Measurements from ENCODE around the gene DAP. TPM values are rescaled to one million over a fixed set of nuclear protein-coding genes. Genes with fewer than 3 reads are reported as not detected.

DAP gene
- total and polyA plus RNA-seq, 2 of the 13 experiments (the other 11 are each of a cell fraction or from before 2014, with no cell fraction given): 22.0 to 57.5 TPM

DNA sequence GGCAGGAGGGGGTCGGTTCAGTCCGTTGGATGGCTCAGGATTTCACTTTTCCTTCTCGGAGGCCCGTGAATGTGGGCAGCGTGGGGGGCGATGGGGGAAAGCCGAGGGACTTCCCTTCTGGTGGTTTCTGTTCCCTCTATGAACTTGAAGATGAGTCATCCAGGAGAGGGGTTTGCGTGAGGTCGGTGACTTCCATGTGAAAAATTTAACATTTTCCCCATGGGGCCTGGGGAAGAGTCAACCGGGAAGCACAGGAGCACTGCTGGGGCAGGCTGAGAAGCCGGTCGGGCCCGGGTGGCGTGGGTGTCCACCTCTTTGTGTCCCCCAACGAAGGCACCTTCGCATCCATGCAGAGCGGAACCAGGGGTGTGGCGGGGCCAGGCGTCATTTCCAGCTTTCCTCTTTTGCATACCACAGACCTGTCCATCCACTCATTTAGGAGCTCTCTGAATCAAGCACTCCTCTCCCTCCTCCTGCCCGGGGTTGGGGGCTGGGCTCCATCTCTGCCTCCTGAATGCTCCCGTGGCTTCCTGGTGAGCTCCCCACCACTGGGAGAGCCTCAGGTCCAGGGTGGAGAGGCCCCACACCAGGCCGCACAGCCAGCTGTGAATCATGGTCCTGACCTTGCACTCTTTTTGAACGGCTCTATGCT is 128.8 kb downstream of the DAP start:
- ATAC-seq (no peak), DNase-seq (ENCODE audit: low spot score) (no peak), FAIRE-seq (no peak)
- peaks cover 6% of the 10 kb centered on the region; the same call in 1 of the 2 replicates for H3K4me1 ChIP-seq (ENCODE audit: insufficient read depth, low read length)
- H3K36me3 ChIP-seq (replicated peaks in 1 of 2; ENCODE audit: control insufficient read depth in 1 of 2, insufficient read depth in 2 of 2, low read length in 2 of 2): no peaks in the 10 kb centered on the region
- no peak overlapping the region for H3K27ac ChIP-seq (ENCODE audit: extremely low read length, insufficient read depth, low read length)
- BruUV-seq (replicated peaks): no TSS peak
- no peaks in the 10 kb centered on the region for H3K9me3 ChIP-seq (ENCODE audit: low read length)
- H4K20me1 ChIP-seq (ENCODE audit: insufficient read depth, low read length): 0 out of 2 replicates have a peak, but pooled peaks cover 2% of the 10 kb centered on the region
- in situ Hi-C loops (cut with HindIII; ENCODE audit: extremely low pct_ligation_motif_present, low pct_unique_long_range_greater_than_20kb): no loop called here
- POLR2A ChIA-PET: no interaction called here
- intact Hi-C loops (cut with micrococcal nuclease; ENCODE audit: unreplicated experiment): no loop called here
- 38% methylated on average over 16 of the region's 23 CpGs for WGBS (ENCODE audit: low lambda C conversion rate)
- no peaks in the 10 kb centered on the region for H3K79me2 ChIP-seq (ENCODE audit: insufficient read depth, low read length)
- no peak overlapping the region for H2AFZ ChIP-seq (ENCODE audit: low read length)
- TF ChIP-seq ZFAT (CRISPR knock-in tag; conservative IDR thresholded peaks at IDR 0.05) (no peak), MTA3 (CRISPR knock-in tag; IDR thresholded peaks at IDR 0.05) (no peak), MIER2 (CRISPR knock-in tag; IDR thresholded peaks at IDR 0.05) (no peak), FLYWCH1 (CRISPR knock-in tag; IDR thresholded peaks at IDR 0.05) (no peak), NR2F2 (IDR thresholded peaks at IDR 0.05; ENCODE audit: borderline replicate concordance, low read depth) (no peak), ZFP37 (CRISPR knock-in tag; IDR thresholded peaks at IDR 0.05; ENCODE audit: borderline replicate concordance) (no peak), ZFX (CRISPR knock-in tag; IDR thresholded peaks at IDR 0.05; ENCODE audit: low read depth) (no peak), ZEB1 (IDR thresholded peaks at IDR 0.05; ENCODE audit: insufficient replicate concordance, low read depth) (no peak), ZFP1 (CRISPR knock-in tag; IDR thresholded peaks at IDR 0.05) (no peak), ZNF24 (IDR thresholded peaks at IDR 0.05) (no peak), ZNF333 (CRISPR knock-in tag; IDR thresholded peaks at IDR 0.05; ENCODE audit: borderline replicate concordance) (no peak), ZNF75D (CRISPR knock-in tag; IDR thresholded peaks at IDR 0.05; ENCODE audit: borderline replicate concordance) (no peak), PCBP1 (IDR thresholded peaks at IDR 0.05; ENCODE audit: borderline replicate concordance, low read depth, low read length) (no peak), GZF1 (CRISPR knock-in tag; IDR thresholded peaks at IDR 0.05) (no peak)
- TF ChIP-seq, protein P1, sequence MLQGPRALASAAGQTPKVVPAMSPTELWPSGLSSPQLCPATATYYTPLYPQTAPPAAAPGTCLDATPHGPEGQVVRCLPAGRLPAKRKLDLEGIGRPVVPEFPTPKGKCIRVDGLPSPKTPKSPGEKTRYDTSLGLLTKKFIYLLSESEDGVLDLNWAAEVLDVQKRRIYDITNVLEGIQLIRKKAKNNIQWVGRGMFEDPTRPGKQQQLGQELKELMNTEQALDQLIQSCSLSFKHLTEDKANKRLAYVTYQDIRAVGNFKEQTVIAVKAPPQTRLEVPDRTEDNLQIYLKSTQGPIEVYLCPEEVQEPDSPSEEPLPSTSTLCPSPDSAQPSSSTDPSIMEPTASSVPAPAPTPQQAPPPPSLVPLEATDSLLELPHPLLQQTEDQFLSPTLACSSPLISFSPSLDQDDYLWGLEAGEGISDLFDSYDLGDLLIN (CRISPR knock-in tag; IDR thresholded peaks at IDR 0.05; ENCODE audit: borderline replicate concordance): no peak
- TF ChIP-seq, protein P2, sequence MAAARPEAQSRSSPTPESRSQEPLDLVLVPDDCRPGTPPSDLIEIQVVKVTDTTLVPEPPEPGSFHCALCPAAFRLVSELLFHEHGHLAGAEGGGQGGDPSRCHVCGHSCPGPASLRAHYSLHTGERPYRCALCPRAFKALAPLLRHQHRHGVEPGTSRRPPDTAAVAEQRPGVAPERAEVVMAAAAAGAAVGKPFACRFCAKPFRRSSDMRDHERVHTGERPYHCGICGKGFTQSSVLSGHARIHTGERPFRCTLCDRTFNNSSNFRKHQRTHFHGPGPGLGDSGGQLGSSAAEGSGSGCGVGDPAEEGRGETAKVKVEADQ (CRISPR knock-in tag; IDR thresholded peaks at IDR 0.05; ENCODE audit: borderline replicate concordance): no peak
- TF ChIP-seq, protein P3, sequence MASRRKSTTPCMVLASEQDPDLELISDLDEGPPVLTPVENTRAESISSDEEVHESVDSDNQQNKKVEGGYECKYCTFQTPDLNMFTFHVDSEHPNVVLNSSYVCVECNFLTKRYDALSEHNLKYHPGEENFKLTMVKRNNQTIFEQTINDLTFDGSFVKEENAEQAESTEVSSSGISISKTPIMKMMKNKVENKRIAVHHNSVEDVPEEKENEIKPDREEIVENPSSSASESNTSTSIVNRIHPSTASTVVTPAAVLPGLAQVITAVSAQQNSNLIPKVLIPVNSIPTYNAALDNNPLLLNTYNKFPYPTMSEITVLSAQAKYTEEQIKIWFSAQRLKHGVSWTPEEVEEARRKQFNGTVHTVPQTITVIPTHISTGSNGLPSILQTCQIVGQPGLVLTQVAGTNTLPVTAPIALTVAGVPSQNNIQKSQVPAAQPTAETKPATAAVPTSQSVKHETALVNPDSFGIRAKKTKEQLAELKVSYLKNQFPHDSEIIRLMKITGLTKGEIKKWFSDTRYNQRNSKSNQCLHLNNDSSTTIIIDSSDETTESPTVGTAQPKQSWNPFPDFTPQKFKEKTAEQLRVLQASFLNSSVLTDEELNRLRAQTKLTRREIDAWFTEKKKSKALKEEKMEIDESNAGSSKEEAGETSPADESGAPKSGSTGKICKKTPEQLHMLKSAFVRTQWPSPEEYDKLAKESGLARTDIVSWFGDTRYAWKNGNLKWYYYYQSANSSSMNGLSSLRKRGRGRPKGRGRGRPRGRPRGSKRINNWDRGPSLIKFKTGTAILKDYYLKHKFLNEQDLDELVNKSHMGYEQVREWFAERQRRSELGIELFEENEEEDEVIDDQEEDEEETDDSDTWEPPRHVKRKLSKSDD (CRISPR knock-in tag; IDR thresholded peaks at IDR 0.05; ENCODE audit: low read depth): no peak
- H3K27me3 ChIP-seq (ENCODE audit: control insufficient read depth in 1 of 2, insufficient read depth in 2 of 2, low read length in 2 of 2): peaks cover 3 to 24% of the 10 kb centered on the region in 2 experiments; a peak in 3 of 5 replicates
- H3K4me2 ChIP-seq (ENCODE audit: low read depth, low read length): no peak overlapping the region
- CTCF ChIA-PET (ENCODE audit: low intra/inter-chr PET ratio, low total read pairs): no interaction called here
- no peak overlapping the region for H3K4me3 ChIP-seq (replicated peaks in 1 of 3; ENCODE audit: insufficient read depth in 1 of 3, low read depth in 2 of 3, low read length in 3 of 3)
- no peak overlapping the region for H3K9ac ChIP-seq (ENCODE audit: insufficient read depth, low read depth, low read length)

All from HepG2 (cell line).